Rectal smooth muscle tissue (tissue), 1 donor: ENCODE results near the gene TPRG1.
A peak's percentile ranks its signal among the peaks of the same experiment; 100 is the strongest.

Experiments
- H3K27ac ChIP-seq: one replicate; pipeline ENCODE4 v1.7.0; 2013; ENCODE audit warnings: low read depth, low read length, inconsistent platforms
- H3K27me3 ChIP-seq: one replicate; pipeline ENCODE4 v1.7.0; 2013; ENCODE audit warnings: low read length; ENCODE audit not compliant: control insufficient read depth, insufficient read depth
- H3K36me3 ChIP-seq: one replicate; pipeline ENCODE4 v1.7.0; 2013; ENCODE audit warnings: low read length; ENCODE audit not compliant: control insufficient read depth, insufficient read depth
- H3K4me1 ChIP-seq: one replicate; pipeline ENCODE4 v1.7.0; 2013; ENCODE audit warnings: low read length; ENCODE audit not compliant: control insufficient read depth, insufficient read depth
- H3K4me3 ChIP-seq: one replicate; pipeline ENCODE4 v1.7.0; 2013; ENCODE audit warnings: low read length
- H3K9ac ChIP-seq: one replicate; pipeline ENCODE4 v1.7.0; 2013; ENCODE audit warnings: low read length

Gene TPRG1

DNA sequence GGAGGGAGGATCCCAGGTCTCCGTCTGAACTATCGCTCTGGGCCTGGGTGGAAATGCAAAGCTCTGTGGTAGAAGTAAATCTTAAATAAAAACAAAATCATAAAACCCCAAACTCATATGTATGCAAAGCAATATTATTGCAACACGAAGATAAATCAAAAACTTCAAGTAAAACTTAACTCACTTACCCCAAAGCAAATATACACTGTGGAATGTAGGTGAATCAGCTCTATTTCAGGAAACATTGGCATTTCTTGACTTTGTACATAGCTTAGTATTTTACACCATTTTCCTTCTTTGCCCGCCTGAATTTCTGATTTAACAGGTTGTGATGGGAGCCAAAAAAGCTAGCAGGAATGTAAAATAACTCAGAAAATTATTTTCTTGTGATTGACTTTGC lies 126.2 kb downstream of the TPRG1 start:
- no peaks in the 10 kb centered on the region for H3K36me3 ChIP-seq
- no peaks in the 10 kb centered on the region for H3K4me1 ChIP-seq
- H3K27me3 ChIP-seq: no peaks in the 10 kb centered on the region
- H3K9ac ChIP-seq: no peak overlapping the region
- H3K4me3 ChIP-seq: no peak overlapping the region
- H3K27ac ChIP-seq: no peak overlapping the region

DNA sequence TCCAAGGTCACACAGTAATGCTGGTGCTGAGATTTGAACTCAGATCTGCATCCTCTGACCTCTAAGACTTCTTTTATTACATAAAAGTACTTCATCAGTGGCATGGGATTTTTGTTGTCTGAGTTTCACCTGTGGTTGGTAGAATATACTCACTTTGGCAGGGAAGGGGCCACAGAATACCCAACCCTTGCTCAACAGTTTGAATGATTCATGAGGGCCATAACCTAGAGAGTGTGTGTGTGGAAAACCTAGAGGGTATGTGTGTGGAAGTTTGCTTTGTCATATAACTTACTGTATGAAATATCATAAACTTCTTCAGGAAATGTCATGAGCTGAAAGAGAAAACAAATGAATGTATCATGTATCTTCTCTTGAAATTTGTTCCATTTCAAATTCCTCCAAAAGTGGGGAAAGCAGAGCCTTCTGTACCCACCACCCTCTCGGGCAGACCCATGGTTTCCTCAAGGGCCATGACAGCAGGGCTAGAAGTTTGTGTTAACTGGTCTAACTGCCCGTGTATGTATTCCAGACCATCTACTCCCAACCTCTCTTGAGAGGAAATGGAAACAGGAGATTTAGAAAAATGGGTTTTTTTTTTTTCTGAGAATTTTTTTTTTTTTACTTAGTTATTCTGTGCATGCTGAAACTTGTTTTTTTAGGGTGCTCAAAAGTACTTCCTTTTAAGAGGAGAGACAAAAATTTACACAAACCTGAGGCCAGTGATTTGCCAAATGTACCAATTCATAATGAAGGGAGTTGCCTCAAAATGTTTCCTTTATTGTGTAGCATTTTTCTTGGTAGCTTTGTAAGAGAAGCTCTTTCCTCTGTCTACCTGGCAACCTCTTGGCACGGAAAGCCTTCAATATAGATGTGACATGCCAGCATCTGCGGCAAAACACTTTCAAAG lies 127.0 kb downstream of the TPRG1 start:
- no peaks in the 10 kb centered on the region for H3K4me1 ChIP-seq
- H3K4me3 ChIP-seq: no peak overlapping the region
- H3K9ac ChIP-seq: no peak overlapping the region
- H3K27me3 ChIP-seq: no peaks in the 10 kb centered on the region
- no peaks in the 10 kb centered on the region for H3K36me3 ChIP-seq
- no peak overlapping the region for H3K27ac ChIP-seq

DNA sequence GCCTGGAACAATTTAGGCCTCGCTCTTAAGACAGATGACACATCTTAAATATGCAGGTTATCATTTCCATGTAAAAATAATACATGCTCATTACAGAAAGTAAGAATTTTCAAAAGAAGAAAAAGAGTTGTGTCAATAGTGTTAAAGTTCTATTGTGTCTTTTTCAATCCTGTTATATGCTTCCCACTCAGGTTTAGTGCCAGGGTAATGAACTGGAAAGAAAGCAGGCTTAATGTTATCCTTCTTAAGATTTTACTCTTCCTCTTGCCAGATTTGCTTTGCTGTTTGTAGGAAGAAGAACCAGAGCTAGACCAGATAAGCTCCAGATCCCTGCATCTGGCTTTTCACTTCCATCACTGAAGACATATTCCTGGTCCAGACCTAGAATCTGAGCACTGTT lies 128.6 kb downstream of the TPRG1 start:
- no peaks in the 10 kb centered on the region for H3K27me3 ChIP-seq
- H3K4me3 ChIP-seq: no peak overlapping the region
- no peak overlapping the region for H3K27ac ChIP-seq
- H3K4me1 ChIP-seq: peaks cover 3% of the 10 kb centered on the region
- no peak overlapping the region for H3K9ac ChIP-seq
- H3K36me3 ChIP-seq: no peaks in the 10 kb centered on the region

DNA sequence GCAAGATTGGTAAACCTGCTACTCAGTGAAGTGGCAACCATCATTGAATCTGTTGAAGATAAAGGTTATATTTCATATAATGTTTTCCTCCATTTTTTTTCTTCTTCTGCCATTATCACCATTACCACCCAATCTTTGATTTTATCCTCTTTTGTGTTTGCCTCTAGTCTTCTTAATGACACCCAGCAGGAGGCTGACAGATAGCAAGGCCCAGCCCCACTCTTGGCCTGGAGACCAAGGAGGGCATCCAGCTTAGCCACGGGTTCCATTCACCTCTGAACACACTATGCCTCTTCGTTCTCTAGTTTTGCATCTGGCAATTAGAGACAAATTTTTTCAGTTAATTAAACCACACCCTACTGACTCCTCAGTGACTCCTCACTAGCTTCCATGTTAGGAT lies 129.7 kb downstream of the TPRG1 start:
- Histone ChIP-seq H3K27ac (no peak overlapping the region), H3K4me3 (no peak overlapping the region), H3K36me3 (no peaks in the 10 kb centered on the region)

DNA sequence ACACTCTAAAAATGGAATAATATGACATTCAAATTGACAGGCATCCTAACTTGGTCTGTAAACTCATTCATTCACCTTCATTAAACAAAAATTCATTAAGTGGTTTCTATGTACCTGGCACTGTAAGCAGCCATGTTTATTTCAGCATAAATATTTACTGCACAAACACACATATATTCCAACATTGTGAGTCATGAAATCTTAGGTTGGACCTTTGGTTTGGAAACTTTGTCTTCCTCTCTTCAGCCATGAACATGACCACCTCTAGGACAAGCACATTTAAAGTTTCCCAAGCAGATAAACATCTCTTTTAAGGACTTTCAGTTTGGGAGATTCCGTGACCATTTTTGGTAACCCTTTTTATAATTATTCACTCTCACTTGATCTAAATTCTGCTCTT lies 131.8 kb downstream of the TPRG1 start:
- H3K4me1 ChIP-seq: peaks cover 3% of the 10 kb centered on the region
- H3K27ac ChIP-seq: no peak overlapping the region
- H3K9ac ChIP-seq: no peak overlapping the region
- H3K27me3 ChIP-seq: no peaks in the 10 kb centered on the region
- H3K4me3 ChIP-seq: no peak overlapping the region
- no peaks in the 10 kb centered on the region for H3K36me3 ChIP-seq

More for the DNA sequence above, 129.7 kb downstream of the TPRG1 start:
- H3K9ac ChIP-seq: no peak overlapping the region
- no peaks in the 10 kb centered on the region for H3K27me3 ChIP-seq
- peaks cover 3% of the 10 kb centered on the region for H3K4me1 ChIP-seq

DNA sequence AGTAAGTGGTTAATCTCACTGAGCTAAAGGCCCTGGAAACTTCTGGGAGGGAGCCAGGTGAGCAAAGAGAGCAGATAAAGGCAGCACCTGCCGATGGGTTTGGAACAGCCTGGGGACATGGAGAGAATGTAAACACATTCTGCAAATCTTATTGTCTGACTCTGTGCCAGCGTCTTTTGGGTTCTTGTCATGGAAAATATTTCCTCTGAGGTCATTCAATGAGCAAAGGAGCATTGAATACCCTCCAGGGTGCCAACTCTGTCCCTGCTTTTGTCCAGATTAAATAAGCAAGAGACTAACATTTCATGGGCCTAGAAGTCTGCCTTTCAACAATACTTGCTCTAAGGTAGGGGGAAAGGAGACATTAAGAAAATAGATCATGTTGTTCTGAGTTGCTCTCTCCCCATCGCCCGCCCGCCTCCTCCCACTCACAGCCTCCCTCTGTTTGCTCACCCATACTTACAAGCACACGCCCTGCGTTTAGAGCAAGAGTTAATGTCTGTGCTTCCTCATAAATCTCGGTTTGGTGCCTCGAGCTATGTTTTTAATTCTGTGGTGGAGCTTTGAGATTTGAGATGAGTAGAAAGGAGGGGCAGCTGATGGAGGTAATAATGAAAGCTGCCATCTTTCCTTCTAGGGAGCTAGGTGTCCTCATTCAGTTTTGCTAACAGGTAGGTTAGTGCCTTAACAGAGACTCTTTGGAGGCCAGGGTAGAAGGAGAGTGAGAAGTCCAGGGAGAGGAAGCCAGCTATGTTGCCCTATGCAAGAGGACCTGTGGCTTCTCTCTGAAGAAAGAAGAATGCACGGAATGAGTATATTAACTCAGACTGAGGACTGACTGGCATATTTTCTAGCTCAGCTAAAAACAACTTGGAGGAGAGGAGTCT lies 132.9 kb downstream of the TPRG1 start:
- H3K36me3 ChIP-seq: no peaks in the 10 kb centered on the region
- peak overlapping the region; percentile 22 for H3K9ac ChIP-seq
- no peak overlapping the region for H3K27ac ChIP-seq
- H3K27me3 ChIP-seq: no peaks in the 10 kb centered on the region
- no peak overlapping the region for H3K4me3 ChIP-seq
- H3K4me1 ChIP-seq: peaks cover 3% of the 10 kb centered on the region

DNA sequence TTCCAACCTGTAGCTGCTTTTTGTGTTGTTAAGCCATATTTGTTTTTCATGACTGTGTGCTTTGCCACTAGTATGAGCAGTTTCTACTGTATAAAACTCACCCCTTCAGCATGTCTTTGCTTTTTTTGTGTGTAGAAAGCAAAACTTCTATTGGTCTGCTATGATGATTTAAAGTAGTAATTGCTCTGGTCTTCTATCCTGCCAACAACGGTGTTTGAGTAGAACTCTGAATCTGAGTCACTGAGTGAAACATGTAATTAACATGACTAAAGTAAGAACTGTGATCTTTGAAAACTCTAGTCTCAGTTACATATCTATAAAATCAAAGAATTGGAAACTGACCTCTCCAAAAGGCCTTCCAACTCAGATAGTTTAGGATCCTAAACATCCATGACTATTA lies 133.6 kb downstream of the TPRG1 start:
- Histone ChIP-seq H3K4me1 (peaks cover 3% of the 10 kb centered on the region), H3K4me3 (no peak overlapping the region), H3K27me3 (no peaks in the 10 kb centered on the region), H3K36me3 (no peaks in the 10 kb centered on the region), H3K9ac (no peak overlapping the region), H3K27ac (no peak overlapping the region)

DNA sequence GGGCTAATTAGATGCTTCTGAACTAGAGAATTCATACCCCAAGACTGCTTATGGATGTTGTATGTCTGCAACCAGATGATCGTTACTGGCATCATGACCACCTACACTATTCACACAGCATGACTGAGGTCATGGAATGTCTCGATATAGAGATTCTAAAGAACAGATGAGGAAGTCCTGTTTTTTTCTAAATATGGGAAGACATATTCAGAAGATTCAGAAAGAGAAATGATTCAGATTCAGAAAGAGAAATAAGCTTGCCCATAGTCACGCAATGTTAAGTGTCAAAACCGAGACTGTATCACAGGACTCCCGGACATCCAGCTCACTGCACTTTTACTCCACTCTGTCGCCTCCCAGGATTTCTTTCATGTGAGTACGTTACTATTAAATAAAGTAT lies 136.2 kb downstream of the TPRG1 start:
- Histone ChIP-seq H3K4me1 (peaks cover 3% of the 10 kb centered on the region), H3K4me3 (no peak overlapping the region), H3K27me3 (no peaks in the 10 kb centered on the region), H3K36me3 (no peaks in the 10 kb centered on the region), H3K9ac (no peak overlapping the region), H3K27ac (no peak overlapping the region)

DNA sequence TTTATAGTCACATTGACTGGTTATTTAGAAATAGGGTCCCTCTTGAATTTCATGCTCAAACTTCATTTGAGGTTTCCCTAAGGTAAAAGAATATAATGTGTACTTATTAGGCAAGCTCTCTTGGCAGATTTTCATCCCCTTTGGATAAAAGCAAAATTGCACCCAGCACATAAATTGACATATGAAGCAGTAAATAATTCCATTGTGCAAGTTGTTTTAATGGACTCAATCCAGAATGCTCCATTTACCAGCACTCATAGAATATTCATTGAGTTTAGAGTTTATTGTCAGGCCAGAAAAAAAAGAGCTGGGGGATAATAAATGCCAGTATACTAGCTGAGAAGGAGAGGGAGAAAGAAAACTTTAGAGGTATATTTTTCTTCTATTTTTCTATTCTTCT lies 136.8 kb downstream of the TPRG1 start:
- no peaks in the 10 kb centered on the region for H3K36me3 ChIP-seq
- no peak overlapping the region for H3K27ac ChIP-seq
- no peak overlapping the region for H3K4me3 ChIP-seq
- no peak overlapping the region for H3K9ac ChIP-seq
- peaks cover 3% of the 10 kb centered on the region for H3K4me1 ChIP-seq
- H3K27me3 ChIP-seq: no peaks in the 10 kb centered on the region

DNA sequence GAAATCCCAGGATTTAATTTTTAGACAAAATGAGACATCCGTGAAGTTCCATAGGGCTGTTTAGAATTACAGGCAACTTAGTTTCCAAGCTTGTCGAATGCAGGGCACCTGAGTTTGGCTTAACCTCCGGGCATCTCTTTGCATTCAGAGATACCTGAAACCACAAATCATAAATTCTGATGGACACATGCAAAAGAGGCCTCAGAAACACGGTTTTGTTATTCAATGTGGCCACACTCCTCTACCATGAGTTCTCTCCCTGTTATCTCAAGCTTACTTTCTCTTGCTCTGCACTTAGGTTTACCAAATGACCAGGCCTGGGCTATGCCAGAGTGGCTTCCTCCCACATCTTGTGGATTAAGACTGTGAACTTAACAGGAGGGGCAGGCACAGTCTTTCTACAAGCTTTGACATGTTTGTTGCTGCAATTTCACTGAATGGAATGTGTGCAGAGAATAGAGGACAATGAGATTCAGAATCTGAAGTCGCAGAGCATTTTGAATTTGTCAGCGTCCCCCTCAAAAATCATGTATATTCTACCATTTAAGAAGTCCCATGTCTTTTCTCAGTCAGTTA lies 137.7 kb downstream of the TPRG1 start:
- H3K9ac ChIP-seq: no peak overlapping the region
- peaks cover under 1% of the 10 kb centered on the region for H3K4me1 ChIP-seq
- no peak overlapping the region for H3K4me3 ChIP-seq
- H3K27me3 ChIP-seq: no peaks in the 10 kb centered on the region
- no peak overlapping the region for H3K27ac ChIP-seq
- H3K36me3 ChIP-seq: no peaks in the 10 kb centered on the region

DNA sequence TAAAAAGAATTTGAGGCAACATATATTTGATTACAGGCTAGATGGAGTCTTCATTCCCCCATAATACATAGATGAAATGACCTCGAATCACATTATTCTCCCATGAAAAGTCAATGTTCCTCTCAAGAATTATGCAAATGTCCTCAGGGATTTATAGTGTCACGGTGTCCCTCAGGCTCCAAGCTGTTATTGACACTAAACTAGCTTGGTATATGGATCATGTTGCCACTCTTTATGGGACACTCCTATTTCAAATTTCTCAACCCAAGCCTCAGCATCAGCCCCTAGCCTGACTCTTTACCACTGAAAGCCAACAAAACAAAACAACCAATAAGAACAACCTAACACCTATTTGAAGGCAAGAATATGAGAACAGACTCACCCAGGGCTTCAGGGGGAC lies 139.8 kb downstream of the TPRG1 start:
- Histone ChIP-seq H3K4me1 (no peaks in the 10 kb centered on the region), H3K36me3 (no peaks in the 10 kb centered on the region), H3K9ac (no peak overlapping the region), H3K4me3 (no peak overlapping the region), H3K27me3 (no peaks in the 10 kb centered on the region), H3K27ac (no peak overlapping the region)

DNA sequence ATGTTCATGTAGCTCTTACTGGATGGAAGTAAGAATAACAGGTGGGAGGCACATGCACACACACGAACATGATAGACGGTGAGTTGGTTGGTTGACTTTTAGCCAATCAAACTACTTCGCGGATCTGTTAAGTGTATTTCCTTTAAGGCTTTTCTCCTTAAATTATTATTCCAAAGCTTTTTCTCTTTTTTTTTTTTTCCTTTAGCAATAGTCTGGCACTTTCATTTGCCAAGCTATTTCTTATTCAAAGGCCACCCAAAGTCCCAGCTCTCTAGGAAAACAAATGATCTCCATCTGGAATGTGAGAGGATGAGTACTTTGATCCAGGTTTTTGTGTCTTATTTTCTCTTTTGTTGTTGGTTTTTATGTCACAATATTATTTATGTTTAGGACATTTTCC lies 141.1 kb downstream of the TPRG1 start:
- no peaks in the 10 kb centered on the region for H3K4me1 ChIP-seq
- H3K27me3 ChIP-seq: no peaks in the 10 kb centered on the region
- H3K4me3 ChIP-seq: no peak overlapping the region
- no peak overlapping the region for H3K27ac ChIP-seq
- H3K9ac ChIP-seq: no peak overlapping the region
- H3K36me3 ChIP-seq: no peaks in the 10 kb centered on the region
